ENCODE measurements around the gene CDRT4.
A peak's percentile ranks its signal among the peaks of the same experiment; 100 is the strongest.
"Not testable (repeated sequence)": the region's sequence is repeated elsewhere in the genome, so short reads cannot be mapped to it uniquely, and the experiment has no call there.

Gene CDRT4

DNA sequence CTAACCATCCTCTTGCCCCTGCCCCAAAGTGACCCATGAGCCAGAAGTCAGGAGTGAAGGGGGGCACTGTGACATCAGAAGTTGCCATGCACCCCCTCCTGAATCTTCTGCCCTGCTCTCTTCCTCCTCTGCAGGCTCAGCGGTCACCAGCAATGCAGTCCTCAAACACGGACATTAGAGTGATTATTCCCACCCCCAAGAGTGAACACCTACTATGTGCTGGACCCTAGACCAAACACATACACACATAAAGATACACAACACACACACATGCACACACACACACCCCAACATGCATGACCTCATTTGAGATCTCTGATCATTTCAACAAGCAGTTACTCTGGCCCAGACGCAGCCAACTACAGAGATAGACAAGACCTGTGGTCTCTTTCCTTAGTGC lies at the start of gene CDRT4:
Gene CDRT4 (minus strand): TSS at position 30 of the 400 bp plus-strand sequence. CDS start 27,383 bp downstream, outside the sequence.
- DNase-seq (ENCODE audit: low read depth), result no peak

DNA sequence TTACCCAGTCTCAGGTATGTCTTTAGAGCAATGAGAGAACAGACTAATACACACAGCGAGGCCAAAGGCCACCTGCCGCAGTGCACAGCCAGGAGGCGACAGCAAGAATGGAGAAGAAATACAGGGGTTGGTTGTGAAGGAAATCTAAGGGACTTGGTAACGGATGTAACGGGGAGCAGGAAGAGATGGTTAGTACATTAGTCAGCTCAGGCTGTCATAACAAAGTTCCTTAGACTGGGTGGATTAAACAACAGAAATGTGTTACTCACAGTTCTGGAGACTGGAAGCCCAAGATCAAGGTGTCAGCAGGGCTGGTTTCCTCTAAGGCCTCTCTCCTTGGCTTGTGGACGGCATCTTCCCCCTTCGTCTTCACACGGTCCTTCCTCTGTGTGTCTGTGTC lies 48.7 kb upstream of the CDRT4 start:
- DNase-seq (ENCODE audit: low read depth), result no peak

GRCh38 chr17:15514469-15514868 lies 47.0 kb upstream of the CDRT4 start:
- no peak for DNase-seq (ENCODE audit: low read depth)

DNA sequence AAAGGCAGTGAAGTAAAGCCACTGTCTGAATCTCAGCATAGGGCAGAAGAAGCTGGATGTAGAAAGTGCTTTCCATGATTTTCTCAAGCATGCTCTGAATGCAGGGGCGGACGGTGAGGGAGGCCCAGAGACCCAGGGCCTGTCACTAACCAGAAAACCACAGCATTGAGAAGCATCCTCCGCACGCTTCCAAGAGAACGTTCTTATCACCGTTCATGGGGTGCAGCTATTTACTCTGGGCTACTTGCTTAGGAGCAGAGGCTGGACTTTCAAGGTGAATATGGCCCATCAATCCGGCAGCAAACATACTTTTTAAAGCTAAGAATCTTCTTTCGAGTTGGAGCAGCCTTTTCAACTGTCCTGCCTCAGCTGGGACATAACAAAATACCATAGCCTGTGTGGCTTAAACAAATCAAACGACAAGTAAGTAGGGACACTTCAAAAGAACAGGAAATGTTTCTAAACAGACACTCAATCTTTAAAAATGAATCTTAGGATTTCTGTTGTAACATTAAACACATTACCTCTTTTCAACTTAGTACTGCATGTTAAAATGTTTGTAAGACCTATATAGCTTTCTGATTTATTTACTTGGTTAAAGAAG lies 46.5 kb upstream of the CDRT4 start:
- no peak for DNase-seq (ENCODE audit: low read depth)

DNA sequence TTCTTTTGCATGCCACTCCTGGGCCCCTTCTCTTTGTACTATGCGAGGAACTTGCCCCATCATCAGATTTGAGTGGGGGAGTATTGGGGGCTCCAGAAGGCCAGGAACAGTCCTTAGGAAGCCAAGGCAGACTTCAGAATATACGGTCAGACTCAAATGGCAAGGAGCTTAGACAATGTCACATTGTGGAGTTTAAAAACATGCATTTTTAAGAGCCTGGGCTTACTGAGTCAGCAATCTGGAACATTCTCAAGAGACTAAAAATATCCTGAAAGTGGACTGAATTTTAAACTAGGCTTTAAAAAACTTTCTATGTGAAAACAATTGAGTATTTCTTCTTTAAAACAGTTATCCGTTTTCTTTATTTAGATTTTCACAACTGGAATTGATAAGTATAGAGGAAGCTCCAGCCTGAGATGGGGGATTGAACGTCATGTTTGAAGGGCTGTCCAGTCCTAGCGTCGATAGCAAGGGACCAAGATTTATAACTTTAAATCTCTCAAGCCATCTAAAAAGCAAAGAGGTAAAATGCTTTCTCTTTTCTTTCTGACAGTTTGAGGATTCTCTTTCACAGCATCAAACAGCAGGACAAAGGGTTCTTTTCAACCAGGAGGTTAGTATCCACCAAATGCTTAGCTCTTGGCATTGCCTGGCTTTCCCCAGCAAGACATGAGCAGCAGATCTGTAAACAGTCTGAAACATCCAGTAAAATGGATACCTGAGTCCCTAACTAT lies 45.8 kb upstream of the CDRT4 start:
- DNase-seq (ENCODE audit: low read depth), result no peak

DNA sequence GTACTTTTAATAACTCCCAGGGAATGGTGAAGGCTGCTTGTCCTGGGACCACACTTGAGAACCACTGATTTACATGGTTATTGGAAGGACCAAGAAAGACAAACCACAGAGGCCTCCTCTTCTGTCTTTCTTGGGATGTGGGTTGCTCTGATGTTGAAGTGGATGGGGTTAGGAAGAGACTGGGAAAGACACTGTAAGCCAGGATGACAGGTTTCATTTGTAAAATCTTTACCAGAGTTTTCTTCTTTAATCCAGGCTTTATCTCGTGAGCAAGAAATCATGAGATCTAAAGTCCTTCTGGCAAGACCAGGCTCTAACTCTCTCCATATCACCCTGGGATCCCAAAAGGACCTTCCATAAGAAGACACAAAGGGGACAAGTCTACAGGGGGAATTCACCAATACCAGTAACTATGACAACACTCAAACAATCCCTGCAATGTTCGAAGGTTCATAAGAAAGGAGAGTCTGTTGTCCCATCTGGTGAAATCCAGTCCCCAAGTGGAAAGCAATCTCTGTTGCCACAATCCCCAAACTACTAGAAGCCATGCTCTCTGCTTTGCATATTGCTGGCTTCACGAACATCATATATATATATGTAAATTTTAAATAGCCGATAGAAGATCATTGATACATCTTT lies 44.8 kb upstream of the CDRT4 start:
- DNase-seq (ENCODE audit: low read depth), result no peak

DNA sequence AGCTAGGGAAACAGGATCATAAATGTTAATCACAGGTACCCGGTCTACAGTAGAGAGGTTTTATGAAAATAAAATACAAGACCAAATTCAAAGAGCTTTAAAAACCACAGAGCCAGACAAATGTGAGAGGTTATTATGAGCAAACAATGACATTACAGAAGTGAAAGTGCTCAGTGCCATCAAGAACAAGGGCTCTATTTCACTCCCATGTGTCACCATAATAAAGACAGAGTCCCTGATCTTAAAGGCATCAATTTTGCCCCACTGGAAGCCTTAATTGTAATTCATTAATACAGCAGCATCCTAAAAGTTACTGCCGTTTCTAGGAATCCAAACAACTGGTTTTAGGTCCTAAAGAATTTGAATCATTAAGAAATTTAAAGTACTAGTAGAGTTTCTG lies 43.7 kb upstream of the CDRT4 start:
- no peak for DNase-seq (ENCODE audit: low read depth)

DNA sequence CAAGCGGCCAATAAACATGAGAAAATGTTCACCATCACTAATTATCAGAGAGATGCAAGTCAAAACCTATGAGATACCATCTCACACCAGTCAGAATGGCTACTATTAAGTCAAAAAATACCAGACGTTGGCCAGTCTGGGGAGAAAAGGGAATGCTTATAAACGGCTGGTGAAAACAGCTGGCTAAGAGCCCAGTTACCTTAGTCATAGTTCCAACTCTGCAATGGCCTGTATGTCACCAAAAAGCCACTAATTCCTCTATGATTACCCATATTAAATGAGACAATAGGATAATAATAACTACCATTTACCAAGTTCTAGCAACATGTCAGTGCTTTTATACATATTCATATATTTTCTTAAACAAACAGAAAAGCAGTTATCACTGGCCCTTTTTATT lies 42.9 kb upstream of the CDRT4 start:
- no peak for DNase-seq (ENCODE audit: low read depth)

DNA sequence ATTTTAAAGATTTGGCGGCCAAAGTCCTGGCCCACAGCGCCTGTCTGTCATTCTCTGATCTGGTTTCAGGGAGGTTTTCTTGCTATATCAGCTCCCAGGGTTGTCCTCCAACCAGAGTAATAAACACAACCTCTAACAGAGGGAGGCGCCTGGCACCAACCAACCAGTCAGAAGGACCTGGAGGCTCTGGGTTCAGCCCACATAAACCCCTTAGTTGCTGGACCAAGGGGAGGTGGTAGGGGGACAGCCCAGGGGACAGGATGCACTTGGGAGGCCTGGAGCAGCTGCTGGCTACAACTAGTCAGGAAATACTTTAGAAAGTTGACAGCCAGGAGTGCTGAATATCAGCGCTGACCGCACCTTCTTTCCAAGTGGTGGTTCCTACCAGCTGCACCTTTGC lies 41.7 kb upstream of the CDRT4 start:
- DNase-seq (ENCODE audit: low read depth), result no peak

- no peak for DNase-seq (ENCODE audit: low read depth)
Measured at GRCh38 chr17:15508466-15508865, 41.0 kb upstream of the CDRT4 start.

DNA sequence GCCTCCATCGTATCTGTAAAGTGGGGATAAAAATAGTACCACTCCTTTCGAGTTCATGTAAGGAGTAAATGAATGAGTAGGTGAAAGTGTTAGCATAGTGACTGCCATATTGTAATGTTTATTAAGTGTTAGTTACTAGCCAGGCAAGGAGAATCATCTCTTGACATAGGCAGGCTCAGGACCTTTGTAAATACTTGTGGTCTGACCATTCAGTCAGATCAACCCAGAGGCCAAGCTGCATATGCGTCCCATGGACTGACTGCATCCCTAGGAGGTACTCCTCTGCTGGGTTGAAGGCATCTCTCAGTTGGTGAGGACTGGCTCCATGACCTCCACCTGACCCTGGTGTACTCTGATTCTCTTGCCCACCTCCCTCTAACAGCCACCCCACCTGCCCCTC lies 40.5 kb upstream of the CDRT4 start:
- no peak for DNase-seq (ENCODE audit: low read depth)

GRCh38 chr17:15507001-15507400 lies 39.6 kb upstream of the CDRT4 start:
- no peak for DNase-seq (ENCODE audit: low read depth)

DNA sequence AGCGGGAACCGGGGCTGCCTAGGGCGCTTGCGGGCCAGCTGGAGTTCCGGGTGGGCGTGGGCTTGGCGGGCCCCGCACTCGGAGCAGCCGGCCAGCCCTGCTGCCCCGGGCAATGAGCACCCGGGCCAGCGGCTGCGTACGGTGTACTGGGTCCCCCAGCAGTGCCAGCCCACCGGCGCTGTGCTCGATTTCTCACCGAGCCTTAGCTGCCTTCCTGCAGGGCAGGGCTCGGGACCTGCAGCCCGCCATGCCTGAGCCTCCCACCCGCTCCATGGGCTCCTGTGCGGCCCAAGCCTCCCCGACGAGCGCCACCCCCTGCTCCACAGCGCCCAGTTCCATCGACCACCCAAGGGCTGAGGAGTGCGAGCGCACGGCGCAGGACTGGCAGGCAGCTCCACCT lies 38.3 kb upstream of the CDRT4 start:
- not testable (repeated sequence) for DNase-seq (ENCODE audit: low read depth)

- DNase-seq (ENCODE audit: low read depth), result no peak
Measured at GRCh38 chr17:15503731-15504130, 36.3 kb upstream of the CDRT4 start.

DNA sequence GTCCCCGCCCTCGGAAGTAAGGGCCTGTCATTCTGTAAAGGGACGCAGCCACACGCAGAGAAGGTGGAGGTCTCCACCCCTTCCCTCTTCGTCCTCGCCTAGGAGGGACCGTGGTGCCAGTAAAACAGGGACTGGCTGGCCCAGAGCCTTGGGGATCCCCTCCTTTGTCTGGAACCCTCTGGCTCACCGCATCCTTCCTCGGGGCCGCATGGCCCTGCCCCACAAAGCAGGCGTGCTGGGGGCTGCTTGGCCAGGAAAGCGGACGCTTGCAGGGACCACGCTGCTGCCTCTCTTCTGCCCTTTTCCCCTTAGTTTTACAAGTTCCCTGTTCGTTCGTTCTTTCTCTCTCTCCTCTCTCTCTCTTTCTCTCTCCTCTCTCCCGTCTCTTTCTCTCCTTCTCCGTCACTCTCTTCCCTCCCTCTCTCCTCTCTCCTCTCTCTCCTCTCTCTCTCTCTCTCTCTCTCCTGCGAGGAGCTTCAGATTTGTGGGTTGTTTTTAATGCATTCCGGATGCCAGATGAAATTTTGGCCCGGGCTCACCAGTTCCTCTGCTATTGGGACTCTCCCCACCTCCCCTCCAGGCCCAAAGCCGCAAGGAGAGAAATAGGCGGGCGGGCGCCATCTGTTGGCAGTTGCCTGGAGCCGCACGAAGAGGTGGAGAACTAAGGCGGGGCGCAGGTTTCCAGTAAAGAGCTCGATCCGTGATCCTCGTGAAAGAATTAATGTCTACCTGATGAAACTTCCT lies 35.1 kb upstream of the CDRT4 start:
- DNase-seq (ENCODE audit: low read depth), result peak; percentile 93

DNA sequence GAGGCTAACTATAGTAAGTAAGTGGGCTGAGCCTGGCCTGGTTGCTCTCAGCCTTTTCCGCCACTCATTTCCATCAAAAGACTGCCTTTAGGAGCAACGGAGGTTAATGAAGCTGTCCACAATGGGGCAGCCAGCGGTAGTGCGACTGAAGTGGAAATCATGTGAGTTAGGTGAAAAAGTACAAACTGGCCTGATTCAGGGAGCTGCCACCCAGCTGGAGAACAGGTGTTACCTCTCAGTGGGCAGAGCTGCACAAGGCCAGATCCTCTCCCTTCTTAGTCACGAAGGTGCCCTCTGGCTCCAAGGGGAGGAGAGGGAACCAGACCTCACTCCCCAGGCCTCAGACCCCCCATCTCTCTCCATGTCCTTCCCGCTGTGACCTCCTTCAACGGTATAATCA lies 34.4 kb upstream of the CDRT4 start:
- no peak for DNase-seq (ENCODE audit: low read depth)

DNA sequence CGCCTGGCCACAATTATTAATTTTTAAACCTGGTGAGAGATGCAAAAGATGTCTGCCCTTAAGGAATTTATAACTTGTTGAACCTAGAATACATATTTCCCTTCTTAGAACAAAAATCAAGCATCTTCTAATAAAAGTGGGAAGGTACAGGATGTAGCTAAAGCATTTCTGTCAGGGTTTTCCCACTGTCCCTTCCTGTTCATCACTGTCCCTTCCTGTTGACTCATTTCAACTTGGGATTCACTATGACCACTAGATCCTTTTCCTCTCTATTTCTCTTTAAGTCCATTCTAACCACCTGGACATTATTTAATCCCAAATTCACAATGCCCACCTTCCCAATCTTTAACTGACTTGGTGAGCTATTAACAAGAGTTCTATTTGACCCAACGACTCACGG lies 33.9 kb upstream of the CDRT4 start:
- DNase-seq (ENCODE audit: low read depth), result no peak

DNA sequence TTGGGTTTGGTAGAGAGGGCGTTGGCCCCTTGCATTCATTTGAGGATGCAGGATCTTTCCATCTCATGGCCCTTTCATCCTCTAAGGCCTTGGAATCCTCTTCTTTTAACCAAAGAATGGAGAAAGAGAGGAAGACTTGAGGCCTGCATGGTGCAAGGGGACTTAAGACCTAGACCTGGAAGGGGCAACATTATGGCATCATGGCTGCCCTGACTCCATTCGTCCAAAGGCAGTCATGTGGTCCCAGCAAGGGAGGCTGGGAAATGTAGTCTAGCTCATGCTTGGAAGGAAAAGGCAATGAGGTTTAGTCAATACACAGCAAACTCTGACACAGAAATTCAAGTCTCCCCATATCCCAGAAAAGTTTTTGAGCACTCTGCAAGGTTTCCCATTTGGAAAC lies 30.7 kb upstream of the CDRT4 start:
- DNase-seq (ENCODE audit: low read depth), result no peak

DNA sequence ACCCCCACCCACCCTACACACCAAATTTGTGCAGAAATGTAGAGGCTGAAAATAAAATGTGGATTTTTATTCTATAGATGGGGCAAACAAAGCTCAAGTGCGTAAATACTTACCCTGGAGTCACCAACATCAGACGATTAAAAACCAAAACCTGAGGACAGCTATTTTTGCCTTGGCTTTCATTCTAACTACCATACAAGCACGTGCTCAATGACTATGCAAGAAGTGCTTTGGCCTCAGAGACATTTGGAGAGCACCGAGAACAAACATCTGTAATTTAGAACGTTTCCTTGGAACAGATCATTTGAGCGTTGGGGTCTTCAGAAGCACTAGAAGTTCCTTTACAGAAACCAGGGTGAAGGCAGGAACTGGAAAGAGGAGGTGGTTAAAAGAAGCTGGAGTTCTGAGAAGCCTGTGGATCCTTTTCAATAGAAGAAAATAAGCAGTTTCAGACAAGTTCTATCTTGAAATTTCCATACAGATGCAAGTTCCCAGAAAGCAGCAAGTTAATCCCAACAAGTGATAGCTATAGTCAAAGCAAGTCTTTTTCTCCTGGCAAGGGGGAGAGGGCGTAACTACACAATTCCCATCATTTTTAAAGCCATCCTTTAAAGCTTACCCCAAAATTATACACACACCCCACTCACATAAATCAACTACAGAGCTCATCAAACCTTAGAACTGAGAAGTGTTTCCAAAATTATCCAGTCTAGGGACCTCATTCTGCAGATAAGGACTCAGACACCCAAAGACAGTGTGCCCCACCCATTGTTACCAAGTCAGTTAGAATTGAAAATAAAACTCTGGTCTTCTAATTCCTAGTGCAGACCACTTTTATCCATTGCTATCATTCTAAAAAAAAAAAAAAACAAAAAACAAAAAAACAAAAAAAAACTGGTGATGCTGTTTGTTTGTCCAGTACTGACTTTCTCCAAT lies 29.6 kb upstream of the CDRT4 start:
- no peak for DNase-seq (ENCODE audit: low read depth)

- no peak for DNase-seq (ENCODE audit: low read depth)
Measured at GRCh38 chr17:15494821-15495220, 27.4 kb upstream of the CDRT4 start.

DNA sequence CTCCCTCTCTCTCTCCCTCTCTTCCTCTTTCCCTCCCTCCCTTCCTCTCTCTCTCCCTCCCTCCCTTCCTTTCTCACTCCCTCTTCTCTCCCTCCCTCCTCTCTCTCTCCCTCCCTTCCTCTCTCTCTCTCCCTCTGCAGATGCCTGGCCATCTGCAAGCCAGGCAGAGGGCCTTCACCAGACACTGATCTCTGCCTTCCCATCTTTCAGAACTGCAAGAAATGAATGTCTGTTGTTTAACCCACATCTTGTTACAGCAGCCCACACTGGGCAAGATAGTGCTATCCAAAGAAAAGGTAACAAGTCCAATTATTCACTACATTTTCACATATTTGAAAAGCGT lies 26.2 kb upstream of the CDRT4 start:
- no peak for DNase-seq (ENCODE audit: low read depth)

All from fibroblast of the conjunctiva (primary cell).